ENCODE data around the gene FERD3L.

FERD3L gene

DNA sequence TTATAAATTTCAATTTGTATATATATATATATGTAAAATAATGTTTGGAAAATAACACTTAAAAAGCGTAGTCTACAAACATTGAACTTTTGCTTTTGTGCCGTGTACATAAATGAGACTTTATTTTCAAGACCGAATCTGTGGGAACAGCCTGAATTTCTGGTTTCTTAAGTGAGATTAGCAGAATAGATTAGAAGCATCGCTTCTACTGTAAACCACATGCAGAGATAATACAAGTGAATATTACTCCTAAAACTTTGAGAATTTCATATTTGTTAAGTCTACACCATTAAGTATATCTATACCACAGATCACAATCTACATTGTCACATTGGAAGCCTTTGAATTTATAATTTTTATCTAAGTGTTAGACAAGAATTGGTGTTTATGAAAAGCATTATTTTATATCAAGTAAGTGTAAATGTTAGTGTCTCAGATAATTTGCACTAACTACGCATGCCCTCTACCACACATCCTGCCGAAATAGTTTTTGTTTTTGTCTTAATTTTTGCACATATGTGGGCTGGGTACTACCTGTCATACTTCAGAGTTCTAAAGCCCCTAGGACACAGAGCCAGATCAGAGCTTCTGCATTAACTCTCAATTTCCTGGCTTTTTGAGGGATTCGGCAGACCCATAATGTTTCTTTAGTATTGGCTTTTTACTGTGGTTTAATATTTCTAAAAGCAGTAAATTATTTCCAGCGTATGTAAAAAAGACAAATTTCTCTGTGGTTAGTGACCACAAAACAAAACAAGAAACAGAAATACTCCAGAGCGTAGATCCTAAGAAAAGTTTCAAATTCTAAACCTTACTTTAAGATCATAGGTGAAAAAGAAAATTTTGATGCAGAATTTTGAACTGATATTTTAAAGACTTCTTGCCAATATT, 47.8 kb downstream of the FERD3L start:
- no peak for DNase-seq

DNA sequence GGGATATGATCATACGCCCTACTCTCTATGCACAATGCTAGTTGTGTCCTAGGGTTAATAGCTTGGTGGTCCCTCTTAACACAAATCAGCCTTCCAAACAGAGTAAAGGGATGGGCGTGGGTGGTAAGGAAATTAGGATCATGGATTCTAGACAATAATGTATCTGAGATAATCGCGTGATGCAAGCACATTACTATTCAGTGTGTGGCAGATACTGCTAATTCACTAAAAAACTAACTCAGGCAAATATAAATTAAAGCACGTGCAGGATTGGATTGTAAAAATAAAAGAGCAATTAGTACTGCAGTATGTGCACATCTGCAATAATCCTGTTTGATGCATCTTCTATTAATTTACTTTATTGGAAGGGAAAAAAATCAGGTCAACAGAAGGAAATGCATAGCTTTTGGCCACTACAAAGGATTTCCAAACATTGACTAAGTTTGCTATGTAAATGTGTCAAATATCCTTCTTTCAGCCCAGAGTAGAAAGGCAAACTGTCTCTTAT, 49.8 kb downstream of the FERD3L start:
- no peak for DNase-seq

All from NCI-H446 treated with DMSO at 0.1 percent for 48 hours (cell line).